NCI-H2029 treated with DMSO at 0.1 percent for 48 hours (cell line): ENCODE measurements around the gene SDF2.
A peak's percentile ranks its signal among the peaks of the same experiment; 100 is the strongest.
"Not testable (repeated sequence)": the region's sequence is repeated elsewhere in the genome, so short reads cannot be mapped to it uniquely, and the experiment has no call there.

ENCODE experiments used
- DNase-seq: peaks from one replicate; lab custom pipeline; 2025; lab: John Stamatoyannopoulos, UW

SDF2 gene

DNA sequence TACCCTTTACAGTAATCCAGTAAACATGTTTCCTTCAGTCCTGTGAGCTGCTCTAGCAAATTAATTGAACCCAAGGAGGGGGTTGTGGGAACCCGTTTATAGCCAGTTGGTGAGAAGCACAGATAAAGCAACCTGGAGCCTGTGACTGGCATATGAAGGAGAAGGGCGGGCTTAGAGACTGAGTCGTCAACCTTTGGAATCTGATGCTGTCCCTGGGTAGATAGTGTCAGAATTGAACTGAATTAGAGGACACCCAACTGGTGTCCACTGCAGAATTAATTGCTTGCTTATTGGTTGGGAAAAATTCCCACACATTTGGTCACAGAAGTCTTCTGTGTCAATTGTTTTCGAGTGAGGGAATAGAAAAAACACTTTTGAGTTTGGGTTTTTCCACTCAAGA lies 34.9 kb downstream of the SDF2 start:
- DNase-seq = no peak

DNA sequence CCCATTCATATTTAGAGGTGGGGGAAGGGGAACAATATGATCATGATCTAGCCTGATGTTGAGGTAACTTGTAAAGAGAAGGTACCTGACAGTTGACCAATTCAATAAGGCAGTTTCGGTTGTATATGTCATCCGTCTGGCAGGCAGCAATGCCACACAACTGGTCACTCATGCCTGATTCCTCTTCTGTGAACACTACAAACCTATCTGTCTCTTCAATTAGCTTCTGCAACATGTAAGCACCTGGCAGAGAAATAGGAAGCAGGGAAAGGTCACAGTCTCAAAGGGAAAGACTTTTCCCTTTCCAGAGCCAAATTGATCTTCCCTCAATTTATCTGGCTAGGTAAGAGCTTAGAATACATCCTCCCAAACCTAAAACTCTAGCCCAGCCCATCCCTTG lies 37.6 kb downstream of the SDF2 start:
- DNase-seq = no peak

DNA sequence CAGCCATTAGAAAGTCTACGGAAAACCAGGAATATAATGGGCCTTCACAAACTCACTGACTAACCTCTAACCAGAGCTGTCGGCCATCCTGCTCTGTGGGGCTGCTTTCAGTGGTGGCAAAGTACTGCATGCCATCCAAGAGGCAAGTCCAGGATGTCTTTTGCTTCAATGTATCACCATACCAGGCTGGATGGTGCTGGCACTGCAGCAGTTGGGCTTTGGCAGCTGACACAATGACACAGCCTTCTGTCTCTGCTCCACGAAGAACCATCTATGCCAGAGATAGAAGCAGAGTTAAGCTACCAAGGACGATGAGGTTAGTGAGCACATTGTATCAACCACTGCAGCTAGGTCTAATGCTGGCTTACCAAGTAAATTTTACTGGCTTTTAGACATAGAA lies 38.0 kb downstream of the SDF2 start:
- no peak for DNase-seq

DNA sequence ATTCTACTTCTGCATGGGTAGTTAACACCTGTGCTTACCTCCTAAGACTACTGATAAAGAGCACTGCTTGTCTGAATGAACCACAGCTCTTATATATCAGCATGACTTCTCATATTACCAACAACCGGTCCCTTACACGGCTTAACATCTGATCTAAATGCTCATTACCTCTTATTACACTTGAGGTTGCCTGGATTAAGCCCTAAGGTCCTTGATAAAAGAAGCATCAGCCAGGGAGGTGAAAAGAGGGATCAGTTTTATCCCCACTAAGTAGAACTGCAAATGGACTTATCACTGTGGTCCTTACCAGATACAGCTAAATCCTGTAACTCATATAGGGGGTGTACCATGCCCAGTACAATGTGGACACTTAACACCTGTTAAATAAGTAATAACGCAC lies 39.5 kb downstream of the SDF2 start:
- no peak for DNase-seq

DNA sequence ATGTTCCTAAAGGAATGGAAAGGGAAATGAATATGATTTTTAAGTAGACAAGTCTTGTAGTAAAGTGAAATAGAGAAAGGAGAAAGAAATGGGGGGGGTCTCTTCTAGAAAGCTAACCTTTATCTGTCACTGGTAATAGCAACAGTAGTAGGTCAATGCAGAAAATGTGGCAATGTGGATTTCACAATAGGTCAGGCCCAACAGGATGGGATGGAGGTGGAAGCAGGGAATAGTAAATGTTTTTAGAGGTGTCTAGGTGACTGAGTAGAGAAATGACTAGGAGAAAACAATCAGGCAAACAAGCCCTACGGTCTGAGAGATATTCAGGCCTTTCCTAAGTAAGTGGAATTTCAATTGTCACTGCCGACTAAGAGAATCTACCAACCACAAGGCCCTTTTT lies 41.7 kb downstream of the SDF2 start:
- DNase-seq = no peak

DNA sequence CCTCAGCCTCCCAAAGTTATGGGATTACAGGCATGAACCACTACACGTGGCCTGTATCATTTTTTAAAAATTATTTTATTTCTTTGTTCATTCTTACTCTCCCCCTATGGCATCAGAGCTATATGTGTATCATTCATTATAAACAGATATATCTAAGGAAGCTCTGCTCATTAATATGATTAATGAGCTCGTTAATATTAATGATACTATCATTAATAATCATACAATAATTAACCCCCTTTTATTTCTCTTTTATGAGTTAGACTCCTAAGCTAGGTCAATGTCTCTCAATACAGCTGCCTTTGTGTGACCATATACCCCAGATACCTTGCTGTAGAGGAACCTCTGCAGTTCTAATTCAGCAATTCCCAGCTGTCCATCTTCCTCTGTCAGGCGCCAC lies 43.2 kb downstream of the SDF2 start:
- no peak for DNase-seq

DNA sequence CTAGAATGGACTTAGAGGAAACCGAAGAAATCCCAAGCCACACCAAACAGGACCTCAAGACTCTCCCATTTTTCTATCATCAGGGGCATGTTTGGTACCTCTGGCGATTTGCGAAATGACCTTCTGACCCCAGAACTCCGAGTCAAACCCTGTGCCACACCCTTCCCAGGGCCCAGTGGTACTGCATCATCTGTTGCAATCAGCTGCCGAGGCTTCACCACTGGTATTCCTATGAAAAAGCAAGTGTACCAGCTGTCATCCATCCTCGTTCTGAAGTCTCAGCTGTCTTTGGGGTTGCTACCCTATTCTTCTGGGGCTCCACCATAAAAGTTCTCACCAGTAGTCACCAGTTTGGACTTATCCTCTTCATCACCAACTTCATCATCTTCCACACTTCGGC lies 45.4 kb downstream of the SDF2 start:
- no peak for DNase-seq

DNA sequence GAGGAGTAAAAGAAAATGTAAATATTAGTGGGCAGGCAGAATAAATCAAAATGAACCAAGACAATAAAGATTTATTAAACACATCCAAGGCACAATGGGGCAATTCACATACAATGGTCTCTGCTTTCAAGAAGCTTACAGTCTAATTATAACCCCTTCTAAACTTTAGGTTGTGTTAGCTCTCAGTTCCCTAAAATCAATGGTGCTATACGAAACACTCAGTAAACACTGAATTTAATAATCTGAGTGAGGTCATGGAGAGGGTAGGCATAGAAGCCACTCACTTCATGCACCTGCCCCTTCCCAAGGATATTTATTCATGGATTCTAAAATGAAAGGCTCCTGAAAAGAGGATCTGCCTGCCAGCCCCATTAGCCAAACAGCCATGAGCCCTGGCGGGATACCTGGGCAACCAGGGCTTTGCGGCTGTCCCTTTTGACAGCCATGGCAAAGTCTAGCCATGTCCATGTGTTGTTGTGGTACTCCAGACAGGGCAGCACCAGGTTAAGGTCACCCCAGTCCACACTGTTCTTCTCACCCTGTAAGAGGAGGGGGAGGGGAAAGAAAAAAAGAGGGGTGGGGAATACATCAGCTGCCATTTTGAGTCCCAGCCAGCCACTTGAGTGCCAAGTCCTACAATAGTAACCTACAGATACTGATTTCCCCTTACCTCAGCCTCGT lies 46.3 kb downstream of the SDF2 start:
- no peak for DNase-seq

DNA sequence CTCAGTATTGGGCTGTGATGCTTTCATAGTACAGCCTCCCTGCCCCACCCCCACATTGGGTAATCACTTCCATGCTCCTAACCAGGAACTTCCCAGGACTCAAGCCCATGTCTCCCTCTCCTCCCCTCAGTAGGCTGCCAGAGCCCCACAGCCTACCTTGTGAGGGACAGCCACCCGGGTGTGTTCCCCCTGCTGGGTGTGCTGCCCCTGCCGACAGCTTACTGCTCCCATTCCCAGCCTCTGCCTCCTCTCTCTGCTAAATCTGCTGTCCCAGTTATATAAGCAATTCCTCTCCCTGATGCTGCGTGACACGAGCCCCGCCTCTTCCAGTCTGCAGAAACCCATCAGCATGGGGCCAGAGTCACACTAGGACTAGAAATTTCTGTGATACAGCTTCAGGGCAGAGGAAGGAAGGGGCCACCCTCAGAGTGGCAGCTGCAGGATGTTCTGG lies 47.8 kb downstream of the SDF2 start, which contains the start of gene RSKR:
Gene RSKR, minus strand, starts transcription at position 255 of the 451 bp plus-strand sequence. Its CDS starts 24 bp downstream, at position 231.
- no peak for DNase-seq

DNA sequence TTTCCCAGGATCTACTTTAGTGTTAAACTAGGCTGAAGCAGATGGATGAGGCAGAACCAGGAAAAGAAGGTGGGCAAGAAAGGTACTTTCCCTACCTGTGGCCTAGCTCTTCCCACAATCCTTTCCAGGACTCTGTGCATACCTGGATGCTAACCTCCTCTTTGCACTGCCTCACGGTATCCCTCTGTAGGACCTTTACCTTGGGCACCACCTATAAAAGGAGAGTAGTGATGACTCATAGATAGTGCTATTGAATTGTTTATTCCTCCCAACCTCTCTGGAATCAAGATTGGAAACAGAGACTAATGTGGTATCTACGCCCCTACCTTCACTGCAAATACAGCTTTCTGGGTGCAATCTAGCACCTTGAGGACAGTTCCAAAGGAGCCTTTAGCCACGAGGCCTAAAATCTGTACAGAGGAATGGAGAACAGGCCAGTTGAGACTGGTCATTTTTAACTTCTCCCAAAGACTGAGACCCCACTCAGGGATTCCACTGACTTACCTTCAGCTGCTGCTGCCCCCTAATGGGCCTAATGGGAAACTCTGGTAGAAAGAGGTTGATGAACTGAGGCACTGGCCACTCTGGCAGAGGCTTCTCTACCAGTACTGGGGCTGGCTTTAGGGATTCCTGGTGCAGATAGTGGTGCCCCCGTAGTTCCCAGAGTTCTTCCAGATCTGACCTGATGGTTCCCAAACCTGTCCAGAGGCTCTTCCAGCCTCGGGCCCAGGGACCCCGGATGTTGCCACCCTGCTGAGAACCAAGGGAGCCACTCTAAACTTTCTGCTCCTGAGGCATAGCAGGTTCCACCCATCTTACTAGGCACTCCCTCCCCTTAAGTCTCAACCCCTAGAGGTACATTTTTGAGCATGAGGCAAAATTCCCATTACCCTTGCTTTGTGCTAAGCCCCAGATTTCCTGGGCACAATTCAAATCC lies 48.5 kb downstream of the SDF2 start:
- DNase-seq = no peak

DNA sequence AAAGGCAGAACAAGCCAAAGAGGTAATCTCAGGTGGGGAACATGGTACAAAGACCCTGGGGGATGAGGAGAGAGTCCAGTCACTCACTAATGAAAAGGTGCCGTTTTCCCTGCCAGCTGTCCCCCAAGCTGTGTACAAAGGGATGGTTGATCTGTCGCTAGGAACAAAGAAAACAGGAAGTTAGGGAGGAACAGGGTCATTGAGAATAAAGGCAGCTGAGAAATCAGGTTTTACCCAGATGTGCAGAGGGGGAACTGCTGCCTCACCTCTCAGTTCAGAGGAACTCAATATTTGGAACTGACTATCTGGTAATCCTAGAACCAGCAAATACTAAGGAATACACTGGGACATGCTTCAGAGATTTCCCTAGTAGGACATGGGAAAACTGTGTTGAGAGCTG lies 49.2 kb downstream of the SDF2 start:
- DNase-seq = no peak

DNA sequence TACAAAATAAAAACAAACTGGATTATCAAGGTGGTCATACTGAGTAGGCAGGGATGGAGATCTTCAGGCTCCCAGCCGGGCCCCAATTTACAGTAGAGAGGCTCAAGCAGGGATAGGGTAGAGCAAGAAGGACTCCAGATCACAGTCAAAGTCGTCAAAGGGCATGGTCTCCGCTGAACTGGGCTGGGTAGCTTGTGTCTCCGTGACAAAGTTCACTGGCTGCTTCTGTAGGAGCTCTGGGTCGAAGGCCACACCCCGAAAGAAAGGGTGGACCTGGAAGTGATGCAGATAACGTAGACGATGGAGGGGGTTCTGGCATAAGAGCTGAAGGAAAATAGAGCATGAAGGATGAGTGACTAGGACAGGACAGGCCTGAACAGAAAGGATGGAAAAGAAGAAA lies 51.3 kb downstream of the SDF2 start:
- DNase-seq = no peak

DNA sequence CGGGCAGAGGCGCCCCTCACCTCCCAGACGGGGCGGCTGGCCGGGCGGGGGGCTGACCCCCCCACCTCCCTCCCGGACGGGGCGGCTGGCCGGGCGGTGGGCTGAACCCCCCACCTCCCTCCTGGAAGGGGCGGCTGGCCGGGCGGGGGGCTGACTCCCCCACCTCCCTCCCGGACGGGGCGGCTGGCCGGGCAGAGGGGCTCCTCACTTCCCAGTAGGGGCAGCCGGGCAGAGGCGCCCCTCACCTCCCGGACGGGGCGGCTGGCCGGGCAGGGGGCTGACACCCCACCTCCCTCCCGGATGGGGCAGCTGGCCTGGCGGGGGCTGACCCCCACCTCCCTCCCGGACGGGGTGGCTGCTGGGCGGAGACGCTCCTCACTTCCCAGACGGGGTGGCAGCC lies 57.7 kb downstream of the SDF2 start:
- not testable (repeated sequence) for DNase-seq

DNA sequence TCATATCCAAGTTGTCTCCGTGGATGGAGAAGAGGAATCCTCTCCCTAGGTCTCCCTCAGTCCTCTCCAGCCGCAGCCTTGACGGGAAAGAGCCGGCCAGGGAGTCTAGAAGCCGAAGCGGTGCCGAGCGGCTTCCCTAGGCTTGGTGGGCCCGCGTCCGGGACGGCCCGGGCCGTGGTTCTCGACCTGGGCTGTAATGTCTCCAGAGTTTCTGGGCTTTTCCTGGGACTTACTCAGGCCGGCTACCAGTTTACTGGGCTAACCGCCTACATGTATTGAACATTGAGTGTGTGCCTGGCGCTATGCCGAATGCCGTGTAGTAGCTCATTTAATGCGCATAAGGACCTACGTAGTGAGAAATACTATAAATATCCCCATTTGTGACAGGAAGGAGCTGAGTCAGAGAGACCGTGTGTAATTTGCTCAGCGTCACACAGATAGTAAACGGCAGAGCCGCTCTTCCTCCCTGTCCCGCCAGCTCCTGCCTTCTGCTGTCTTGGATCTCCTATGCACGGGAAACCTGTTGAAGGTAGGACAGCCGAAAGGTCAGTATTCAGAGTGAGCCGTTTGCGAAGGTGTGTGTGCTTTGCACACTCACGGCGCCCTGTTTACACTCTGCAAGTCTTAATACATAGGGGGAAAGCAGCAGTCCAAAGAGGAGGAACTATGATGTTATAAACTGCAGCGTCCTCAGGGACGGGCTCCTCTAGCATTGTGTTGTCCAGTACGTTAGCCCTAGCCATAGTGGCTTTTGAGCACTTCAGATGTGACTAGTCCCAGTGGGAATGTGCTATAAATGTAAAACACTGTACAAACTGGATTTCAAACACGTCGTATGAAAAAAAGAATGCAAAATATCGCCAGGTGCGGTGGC lies 62.2 kb downstream of the SDF2 start:
- DNase-seq = peak; percentile 70

DNA sequence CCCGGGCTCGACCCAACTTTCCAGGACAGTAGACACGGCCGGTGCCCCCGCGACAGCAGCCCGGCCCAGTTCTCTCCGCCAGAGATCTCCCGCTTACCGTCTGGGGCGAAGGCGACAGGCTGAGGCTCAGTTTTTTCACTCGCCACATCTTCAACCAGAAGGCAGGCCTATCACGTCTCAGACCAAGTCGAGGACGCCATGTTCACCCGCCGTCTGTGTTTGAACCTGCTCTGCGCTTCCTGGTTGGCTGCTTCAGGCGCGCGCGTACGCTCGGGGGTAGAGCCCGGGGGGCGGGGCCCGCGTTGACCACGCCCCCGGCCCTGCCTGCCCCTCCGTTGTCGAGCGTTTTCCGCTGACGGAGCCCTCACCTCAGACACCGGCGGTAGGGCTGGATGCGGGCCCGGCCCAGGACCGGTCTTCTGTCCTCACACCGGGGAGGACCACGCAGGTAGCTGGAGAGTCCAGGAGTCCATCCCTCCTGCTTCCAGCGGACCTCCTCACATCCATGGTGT lies 62.9 kb downstream of the SDF2 start, which contains the start of gene SPAG5:
Gene SPAG5, minus strand, starts transcription at position 227 of the 512 bp plus-strand sequence. Its CDS starts 79 bp downstream, at position 148.
- peak; percentile 72 for DNase-seq

DNA sequence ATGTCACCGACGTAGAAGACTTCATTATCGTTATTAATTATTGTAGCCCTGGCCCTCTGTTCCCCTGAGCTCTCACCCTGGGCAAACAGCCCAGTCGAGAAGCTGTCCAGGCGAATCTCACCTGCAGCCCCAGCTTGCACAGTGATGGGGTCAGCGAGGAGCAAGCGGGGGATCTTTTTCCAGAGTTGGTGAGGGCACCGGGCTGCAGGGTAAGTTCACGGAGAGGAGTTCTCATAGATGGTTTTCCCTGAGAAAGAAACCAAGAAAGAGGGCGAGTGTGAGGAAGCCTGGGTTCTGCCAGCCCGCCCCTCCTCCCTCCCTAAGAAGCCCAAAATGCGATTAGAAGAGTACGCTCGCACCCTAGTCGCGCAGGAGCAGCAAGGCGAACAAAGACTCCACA lies 63.3 kb downstream of the SDF2 start:
- no peak for DNase-seq
